ENCODE measurements around the gene TPSB2. TPM values are rescaled to one million over a fixed set of nuclear protein-coding genes. Genes with fewer than 3 reads are reported as not detected.

The TPSB2 gene
- total RNA-seq, 1 experiment from 2014 or later, result not detected

- no TSS peak for BruUV-seq (replicated peaks)
- H3K9me2 ChIP-seq (ENCODE audit: insufficient read depth), result no peaks in the 10 kb centered on the region
- peak overlapping the region; percentile 66; the same call in 1 of the 2 replicates for H2AFZ ChIP-seq
- POLR2A ChIA-PET (ENCODE audit: unreplicated experiment), result no interaction called here
- H3K4me2 ChIP-seq, result peak overlapping the region; percentile 86
- no peaks in the 10 kb centered on the region for H3K9me3 ChIP-seq (ENCODE audit: insufficient read depth, low read depth)
- no peaks in the 10 kb centered on the region for H4K20me1 ChIP-seq (ENCODE audit: insufficient read depth)
- CTCF ChIA-PET, result no interaction called here
- H3K79me2 ChIP-seq (ENCODE audit: low read depth), result no peaks in the 10 kb centered on the region
- no peaks in the 10 kb centered on the region for H3K36me3 ChIP-seq (ENCODE audit: low read depth)
- H3K27ac ChIP-seq, result no peak overlapping the region
- DNase-seq, result peak in 1 of 2 experiments; percentile 45
- intact Hi-C loops (cut with micrococcal nuclease; ENCODE audit: unreplicated experiment), result loop anchor here (2.0 kb wide), 1 partner anchor 38 kb away; no protein-coding TSS in a partner anchor
- TF ChIP-seq, protein P1, sequence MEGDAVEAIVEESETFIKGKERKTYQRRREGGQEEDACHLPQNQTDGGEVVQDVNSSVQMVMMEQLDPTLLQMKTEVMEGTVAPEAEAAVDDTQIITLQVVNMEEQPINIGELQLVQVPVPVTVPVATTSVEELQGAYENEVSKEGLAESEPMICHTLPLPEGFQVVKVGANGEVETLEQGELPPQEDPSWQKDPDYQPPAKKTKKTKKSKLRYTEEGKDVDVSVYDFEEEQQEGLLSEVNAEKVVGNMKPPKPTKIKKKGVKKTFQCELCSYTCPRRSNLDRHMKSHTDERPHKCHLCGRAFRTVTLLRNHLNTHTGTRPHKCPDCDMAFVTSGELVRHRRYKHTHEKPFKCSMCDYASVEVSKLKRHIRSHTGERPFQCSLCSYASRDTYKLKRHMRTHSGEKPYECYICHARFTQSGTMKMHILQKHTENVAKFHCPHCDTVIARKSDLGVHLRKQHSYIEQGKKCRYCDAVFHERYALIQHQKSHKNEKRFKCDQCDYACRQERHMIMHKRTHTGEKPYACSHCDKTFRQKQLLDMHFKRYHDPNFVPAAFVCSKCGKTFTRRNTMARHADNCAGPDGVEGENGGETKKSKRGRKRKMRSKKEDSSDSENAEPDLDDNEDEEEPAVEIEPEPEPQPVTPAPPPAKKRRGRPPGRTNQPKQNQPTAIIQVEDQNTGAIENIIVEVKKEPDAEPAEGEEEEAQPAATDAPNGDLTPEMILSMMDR (conservative IDR thresholded peaks at IDR 0.05), result no peak
- TF ChIP-seq EZH2 (IDR thresholded peaks at IDR 0.05; ENCODE audit: low read depth), result no peak
- H3K4me1 ChIP-seq (replicated peaks; ENCODE audit: insufficient read depth), result no peaks in the 10 kb centered on the region; the same call in 1 of the 2 replicates
- H3K4me3 ChIP-seq, result peak overlapping the region; percentile 54; the same call in 1 of the 2 replicates
- 0 out of 2 replicates have a peak, but pooled peaks cover under 1% of the 10 kb centered on the region for H3F3A ChIP-seq (ENCODE audit: insufficient read depth, low read depth)
- peaks cover 51% of the 10 kb centered on the region for H3K27me3 ChIP-seq (ENCODE audit: insufficient read depth, low read depth)
These were observed 29.1 kb upstream of the TPSB2 start for GRCh38 chr16:1258906-1259759.

GRCh38 chr16:1258225-1258600 is 28.2 kb upstream of the TPSB2 start:
- ChIA-PET CTCF (no interaction called here), POLR2A (ENCODE audit: unreplicated experiment) (interaction anchor here (0.6 kb wide), 1 partner anchor 235 kb away, joined by 3 read pairs; the partner anchor contains the start of gene TELO2)
- H3K27me3 ChIP-seq (ENCODE audit: insufficient read depth, low read depth), result peaks cover 44% of the 10 kb centered on the region

GRCh38 chr16:1257561-1258224 is 27.7 kb upstream of the TPSB2 start:
- intact Hi-C loops (cut with micrococcal nuclease; ENCODE audit: unreplicated experiment), result loop anchor here (2.0 kb wide), 1 partner anchor 39 kb away; no protein-coding TSS in a partner anchor
- no peak for TF ChIP-seq EZH2 (IDR thresholded peaks at IDR 0.05; ENCODE audit: low read depth)
- TF ChIP-seq, protein P1 (conservative IDR thresholded peaks at IDR 0.05), result no peak
- Histone ChIP-seq H3K27ac (no peak overlapping the region), H3F3A (ENCODE audit: insufficient read depth, low read depth) (no peaks in the 10 kb centered on the region), H4K20me1 (ENCODE audit: insufficient read depth) (no peaks in the 10 kb centered on the region), H3K79me2 (ENCODE audit: low read depth) (no peaks in the 10 kb centered on the region), H3K4me3 (no peak overlapping the region), H3K4me2 (no peak overlapping the region), H3K9me2 (ENCODE audit: insufficient read depth) (no peaks in the 10 kb centered on the region), H3K9me3 (ENCODE audit: insufficient read depth, low read depth) (no peaks in the 10 kb centered on the region), H2AFZ (no peak overlapping the region), H3K4me1 (replicated peaks; ENCODE audit: insufficient read depth) (no peaks in the 10 kb centered on the region; the same call in 1 of the 2 replicates), H3K36me3 (ENCODE audit: low read depth) (no peaks in the 10 kb centered on the region), H3K27me3 (ENCODE audit: insufficient read depth, low read depth) (peaks cover 39% of the 10 kb centered on the region)
- no peak for DNase-seq
- no TSS peak for BruUV-seq (replicated peaks)
- ChIA-PET CTCF (interaction anchor here (0.5 kb wide), 1 partner anchor 761 kb away, joined by 5 read pairs; no protein-coding TSS in a partner anchor), POLR2A (ENCODE audit: unreplicated experiment) (interaction anchor here (0.6 kb wide), 1 partner anchor 235 kb away, joined by 3 read pairs; the partner anchor contains the start of gene TELO2)

More at GRCh38 chr16:1258225-1258600, 28.2 kb upstream of the TPSB2 start:
- no peaks in the 10 kb centered on the region; the same call in 1 of the 2 replicates for H3K4me1 ChIP-seq (replicated peaks; ENCODE audit: insufficient read depth)
- H2AFZ ChIP-seq, result no peak overlapping the region
- peak; percentile 60 to 65 for DNase-seq
- H3K9me3 ChIP-seq (ENCODE audit: insufficient read depth, low read depth), result no peaks in the 10 kb centered on the region
- H4K20me1 ChIP-seq (ENCODE audit: insufficient read depth), result no peaks in the 10 kb centered on the region
- no TSS peak for BruUV-seq (replicated peaks)
- no peak overlapping the region for H3K4me3 ChIP-seq
- H3K36me3 ChIP-seq (ENCODE audit: low read depth), result no peaks in the 10 kb centered on the region
- H3K79me2 ChIP-seq (ENCODE audit: low read depth), result no peaks in the 10 kb centered on the region
- no peak overlapping the region for H3K27ac ChIP-seq
- no peak overlapping the region for H3K4me2 ChIP-seq
- H3K9me2 ChIP-seq (ENCODE audit: insufficient read depth), result no peaks in the 10 kb centered on the region
- TF ChIP-seq, protein P1 (conservative IDR thresholded peaks at IDR 0.05), result no peak
- no peak for TF ChIP-seq EZH2 (IDR thresholded peaks at IDR 0.05; ENCODE audit: low read depth)
- intact Hi-C loops (cut with micrococcal nuclease; ENCODE audit: unreplicated experiment), result loop anchor here (2.0 kb wide), 1 partner anchor 39 kb away; no protein-coding TSS in a partner anchor
- no peaks in the 10 kb centered on the region for H3F3A ChIP-seq (ENCODE audit: insufficient read depth, low read depth)
